Tibial nerve (tissue), 3 donors: ENCODE data around the gene PTPRR.

Source experiments
- CTCF ChIP-seq, 5 experiments: fragments of 200-600 bp in 3 of 5; fragments of 450-650 bp in 2 of 5; sonication (generic) in 3 of 5; IDR thresholded peaks; one replicate each; pipeline ENCODE4 v1.5.1; 2016 to 2019; ENCODE audit warnings: antibody characterized with exemption in 5 of 5, mild to moderate bottlenecking in 3 of 5, moderate library complexity in 2 of 5
- POLR2A ChIP-seq, 2 donors: fragments of 450-650 bp; IDR thresholded peaks; one replicate each; pipeline ENCODE4 v1.6.1; 2017; ENCODE audit warnings: antibody characterized with exemption in 2 of 2, mild to moderate bottlenecking in 2 of 2, moderate library complexity in 2 of 2

GRCh38 chr12:70762000-70762399, 158.5 kb downstream of the PTPRR start:
- no peak for TF ChIP-seq CTCF (IDR thresholded peaks at IDR 0.05)
- no peak for TF ChIP-seq POLR2A (IDR thresholded peaks at IDR 0.05)
